ENCODE results near the gene ABCC1.

ABCC1 gene

DNA sequence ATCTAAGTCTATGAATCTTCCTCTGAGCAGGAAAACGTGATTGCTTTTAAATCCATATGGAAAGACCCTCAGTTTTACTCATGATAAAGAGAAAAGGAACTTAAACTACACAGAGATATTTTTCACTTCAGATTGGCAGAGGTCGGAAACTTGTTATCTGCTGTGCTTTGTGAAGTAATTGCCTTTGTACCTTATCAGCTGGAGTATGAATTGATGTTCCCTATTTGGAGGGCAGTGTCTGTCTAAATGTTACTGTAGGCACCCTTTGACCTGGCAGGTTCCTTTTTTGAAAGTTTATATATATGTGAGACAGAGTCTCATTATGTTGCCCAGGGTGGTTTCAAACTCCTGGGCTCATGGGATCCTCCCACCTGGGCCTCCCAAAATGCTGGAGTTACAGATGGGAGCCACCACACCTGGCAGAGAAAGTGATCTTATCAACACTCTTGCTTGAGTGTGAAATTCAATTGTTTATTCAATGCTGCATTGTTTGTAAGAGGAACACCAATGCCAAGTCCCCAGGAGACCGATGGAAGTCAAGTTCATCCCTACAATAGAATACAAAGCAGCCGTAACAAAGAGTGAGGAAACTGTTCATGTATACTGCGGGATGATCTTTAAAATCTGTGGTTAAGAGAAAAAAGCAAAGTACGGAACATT, 52.3 kb downstream of the ABCC1 start:
- H3K27ac ChIP-seq, result 0 out of 2 replicates have a peak overlapping the region, but pooled peaks have one; percentile 6
- TF ChIP-seq, protein P1, sequence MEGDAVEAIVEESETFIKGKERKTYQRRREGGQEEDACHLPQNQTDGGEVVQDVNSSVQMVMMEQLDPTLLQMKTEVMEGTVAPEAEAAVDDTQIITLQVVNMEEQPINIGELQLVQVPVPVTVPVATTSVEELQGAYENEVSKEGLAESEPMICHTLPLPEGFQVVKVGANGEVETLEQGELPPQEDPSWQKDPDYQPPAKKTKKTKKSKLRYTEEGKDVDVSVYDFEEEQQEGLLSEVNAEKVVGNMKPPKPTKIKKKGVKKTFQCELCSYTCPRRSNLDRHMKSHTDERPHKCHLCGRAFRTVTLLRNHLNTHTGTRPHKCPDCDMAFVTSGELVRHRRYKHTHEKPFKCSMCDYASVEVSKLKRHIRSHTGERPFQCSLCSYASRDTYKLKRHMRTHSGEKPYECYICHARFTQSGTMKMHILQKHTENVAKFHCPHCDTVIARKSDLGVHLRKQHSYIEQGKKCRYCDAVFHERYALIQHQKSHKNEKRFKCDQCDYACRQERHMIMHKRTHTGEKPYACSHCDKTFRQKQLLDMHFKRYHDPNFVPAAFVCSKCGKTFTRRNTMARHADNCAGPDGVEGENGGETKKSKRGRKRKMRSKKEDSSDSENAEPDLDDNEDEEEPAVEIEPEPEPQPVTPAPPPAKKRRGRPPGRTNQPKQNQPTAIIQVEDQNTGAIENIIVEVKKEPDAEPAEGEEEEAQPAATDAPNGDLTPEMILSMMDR (conservative IDR thresholded peaks at IDR 0.05), result no peak
- TF ChIP-seq ZFX (IDR thresholded peaks at IDR 0.05), result no peak

DNA sequence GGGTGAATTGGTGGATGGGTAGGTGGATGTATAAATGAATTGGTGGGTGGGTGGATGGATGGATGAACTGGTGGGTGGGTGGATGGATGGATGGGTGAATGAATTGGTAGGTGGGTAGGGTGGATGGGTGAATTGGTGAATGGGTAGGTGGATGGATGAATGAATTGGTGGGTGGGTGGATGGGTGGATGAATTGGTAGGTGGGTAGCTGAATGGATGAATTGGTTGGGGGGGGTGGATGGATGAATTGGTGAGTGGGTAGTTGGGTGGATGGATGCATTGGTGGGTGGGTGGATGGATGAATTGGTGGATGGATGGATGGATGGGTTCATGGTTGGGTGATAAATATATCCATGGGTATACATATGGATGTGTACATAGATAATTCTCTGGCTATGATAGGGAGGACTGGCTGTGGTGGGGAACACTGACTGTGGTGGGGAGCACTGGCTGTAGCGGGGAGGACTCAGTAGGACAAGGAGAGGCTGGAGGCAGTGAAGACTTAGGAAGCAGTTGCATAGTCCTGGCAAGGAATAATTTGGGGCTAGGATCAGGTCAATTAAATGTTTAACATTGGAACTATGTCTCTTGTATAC, 54.4 kb downstream of the ABCC1 start:
- no peak overlapping the region for H3K27ac ChIP-seq
- TF ChIP-seq, protein P1 (conservative IDR thresholded peaks at IDR 0.05), result no peak
- no peak for TF ChIP-seq ZFX (IDR thresholded peaks at IDR 0.05)

DNA sequence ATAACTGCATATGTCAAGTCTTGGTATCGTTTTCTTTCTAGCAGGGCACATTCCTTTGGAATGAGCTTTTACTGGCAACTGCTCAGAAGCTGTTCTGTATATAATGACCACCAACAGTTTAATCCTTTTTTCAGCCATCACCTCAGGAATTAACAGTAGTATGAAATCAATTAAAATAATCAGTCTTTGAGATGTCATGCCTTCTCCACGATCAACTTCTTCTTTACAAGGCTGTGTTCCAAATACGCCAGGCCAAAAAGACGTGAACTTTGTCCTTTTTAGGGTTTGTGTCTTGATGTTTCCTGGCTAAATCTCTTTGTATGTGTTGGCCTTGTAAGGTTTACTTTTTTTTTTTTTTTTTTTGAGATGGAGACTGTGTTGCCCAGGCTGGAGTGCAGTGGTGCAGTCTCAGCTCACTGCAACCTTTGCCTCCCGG, 54.9 kb downstream of the ABCC1 start:
- TF ChIP-seq ZFX (IDR thresholded peaks at IDR 0.05), result no peak
- TF ChIP-seq, protein P1 (conservative IDR thresholded peaks at IDR 0.05), result no peak

DNA sequence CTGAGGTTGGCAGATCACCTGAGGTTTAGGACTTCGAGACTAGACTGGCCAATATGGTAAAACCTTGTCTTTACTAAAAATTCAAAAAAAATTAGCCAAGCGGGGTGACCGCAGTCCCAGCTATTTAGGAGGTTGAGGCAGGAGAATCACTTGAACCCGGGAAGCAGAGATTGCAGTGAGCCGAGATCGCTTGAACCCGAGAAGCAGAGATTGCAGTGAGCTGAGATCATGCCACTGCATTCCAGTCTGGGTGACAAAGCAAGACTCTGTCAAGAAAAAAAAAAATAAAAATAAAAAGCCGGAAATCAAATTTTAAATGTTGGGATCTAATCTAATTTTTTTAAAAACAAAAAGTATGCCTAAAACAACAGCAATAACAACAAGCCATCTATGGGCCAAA, 56.3 kb downstream of the ABCC1 start:
- no peak overlapping the region for H3K27ac ChIP-seq
- TF ChIP-seq ZFX (IDR thresholded peaks at IDR 0.05), result no peak

More for the DNA sequence above, 54.9 kb downstream of the ABCC1 start:
- H3K27ac ChIP-seq, result no peak overlapping the region

DNA sequence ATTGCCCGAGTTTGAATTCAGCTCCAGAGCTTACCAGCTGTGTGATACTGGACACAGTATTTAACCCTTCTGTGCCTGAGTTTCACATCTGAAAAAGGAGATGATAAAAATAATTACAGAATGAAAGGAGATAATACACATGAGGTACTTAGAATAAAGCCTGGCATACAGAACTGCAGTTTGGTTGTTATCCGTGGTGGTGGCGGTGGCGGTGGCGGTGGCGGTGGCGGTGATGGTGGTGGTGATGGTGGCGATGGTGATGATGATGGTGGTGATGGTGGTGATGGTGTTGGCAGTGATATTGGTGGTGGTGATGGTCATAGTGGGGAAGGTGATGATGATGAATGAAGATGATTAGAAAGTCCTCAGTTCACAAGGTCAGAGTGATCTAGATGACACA, 57.2 kb downstream of the ABCC1 start:
- TF ChIP-seq ZFX (IDR thresholded peaks at IDR 0.05), result no peak
- TF ChIP-seq, protein P1 (conservative IDR thresholded peaks at IDR 0.05), result no peak
- no peak overlapping the region for H3K27ac ChIP-seq

DNA sequence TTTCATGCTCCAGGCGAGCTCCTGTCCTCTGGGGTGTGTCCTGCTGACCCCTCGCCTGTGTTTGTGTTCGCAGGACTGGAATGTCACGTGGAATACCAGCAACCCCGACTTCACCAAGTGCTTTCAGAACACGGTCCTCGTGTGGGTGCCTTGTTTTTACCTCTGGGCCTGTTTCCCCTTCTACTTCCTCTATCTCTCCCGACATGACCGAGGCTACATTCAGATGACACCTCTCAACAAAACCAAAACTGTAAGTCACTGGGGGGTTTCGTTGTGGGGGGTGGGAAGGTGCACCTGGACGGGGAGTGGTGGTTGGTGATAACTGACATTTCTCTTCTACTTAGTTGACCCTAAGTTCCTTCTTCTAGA, 58.3 kb downstream of the ABCC1 start:
- TF ChIP-seq, protein P1 (conservative IDR thresholded peaks at IDR 0.05), result no peak
- TF ChIP-seq ZFX (IDR thresholded peaks at IDR 0.05), result no peak
- H3K27ac ChIP-seq, result no peak overlapping the region

DNA sequence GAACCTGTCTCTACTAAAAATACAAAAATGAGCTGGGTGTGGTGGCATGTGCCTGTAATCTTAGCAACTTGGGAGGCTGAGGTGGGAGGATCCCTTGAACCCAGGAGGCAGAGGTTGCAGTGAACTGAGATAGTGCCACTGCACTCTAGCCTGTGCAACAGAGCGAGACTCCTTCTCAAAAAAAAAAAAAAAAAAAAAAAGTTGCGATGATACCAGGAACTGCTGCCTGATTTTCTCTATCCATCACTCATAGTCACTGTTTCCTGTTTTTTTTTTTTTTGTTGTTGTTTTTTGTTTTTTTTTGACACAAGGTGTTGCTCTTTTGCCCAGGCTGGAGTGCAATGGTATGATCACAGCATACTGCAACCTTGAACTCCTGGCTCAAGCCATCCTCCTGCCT, 59.2 kb downstream of the ABCC1 start:
- no peak overlapping the region for H3K27ac ChIP-seq
- TF ChIP-seq ZFX (IDR thresholded peaks at IDR 0.05), result no peak
- TF ChIP-seq, protein P1 (conservative IDR thresholded peaks at IDR 0.05), result no peak

DNA sequence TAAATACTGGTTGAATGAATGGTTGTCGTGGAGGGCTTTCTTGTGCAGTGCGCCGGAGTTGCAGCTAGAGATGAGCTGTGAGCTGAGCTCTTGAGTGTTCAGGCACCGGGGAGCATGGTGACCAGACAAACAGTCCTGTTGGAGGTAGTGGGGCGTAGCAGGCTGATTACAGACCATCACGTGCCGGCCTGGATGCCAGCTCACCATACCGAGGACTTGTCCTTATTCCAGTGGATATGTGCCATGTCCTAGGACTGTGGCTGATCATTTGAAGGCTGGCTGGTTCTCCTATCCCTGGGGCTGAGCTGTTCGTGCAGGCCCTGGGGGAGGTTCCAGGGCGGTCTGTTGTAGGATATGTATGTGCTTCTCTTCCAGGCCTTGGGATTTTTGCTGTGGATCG, 60.0 kb downstream of the ABCC1 start:
- TF ChIP-seq, protein P1 (conservative IDR thresholded peaks at IDR 0.05), result no peak
- TF ChIP-seq ZFX (IDR thresholded peaks at IDR 0.05), result no peak
- H3K27ac ChIP-seq, result no peak overlapping the region
